Measurements from ENCODE around the gene TBPL2.
"Not testable (repeated sequence)": the region's sequence is repeated elsewhere in the genome, so short reads cannot be mapped to it uniquely, and the experiment has no call there.

Gene TBPL2

DNA sequence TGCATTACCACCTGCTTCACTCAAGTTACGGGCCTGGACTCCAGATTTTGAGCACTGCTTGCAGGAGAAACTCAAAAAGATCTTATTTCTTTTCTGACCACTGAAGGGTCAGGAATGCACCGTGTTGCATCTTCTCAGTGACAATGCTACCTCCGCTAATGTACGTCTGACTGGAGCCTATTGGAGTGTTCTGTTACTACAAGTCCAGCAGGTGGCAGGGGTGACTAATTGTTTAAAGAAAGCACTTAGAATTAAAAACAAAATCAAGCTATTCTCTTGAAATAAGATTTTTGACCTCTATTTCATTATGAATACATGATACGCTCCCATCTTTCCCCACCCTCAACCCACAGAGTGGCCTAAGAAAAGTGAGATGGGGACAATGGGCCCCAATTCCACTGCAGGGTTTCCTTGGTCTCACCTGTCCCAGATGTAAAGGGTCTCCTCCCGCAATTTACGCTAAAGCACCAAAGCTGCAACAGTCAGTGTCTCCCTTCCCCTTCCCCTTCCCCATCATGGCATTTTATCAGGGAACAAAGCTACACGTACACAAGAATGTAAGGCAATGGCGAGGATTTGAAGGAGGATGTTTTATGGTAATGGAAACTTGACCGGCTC lies 2.2 kb downstream of the TBPL2 start:
- peak; percentile 68 for DNase-seq (ENCODE audit: low spot score)

DNA sequence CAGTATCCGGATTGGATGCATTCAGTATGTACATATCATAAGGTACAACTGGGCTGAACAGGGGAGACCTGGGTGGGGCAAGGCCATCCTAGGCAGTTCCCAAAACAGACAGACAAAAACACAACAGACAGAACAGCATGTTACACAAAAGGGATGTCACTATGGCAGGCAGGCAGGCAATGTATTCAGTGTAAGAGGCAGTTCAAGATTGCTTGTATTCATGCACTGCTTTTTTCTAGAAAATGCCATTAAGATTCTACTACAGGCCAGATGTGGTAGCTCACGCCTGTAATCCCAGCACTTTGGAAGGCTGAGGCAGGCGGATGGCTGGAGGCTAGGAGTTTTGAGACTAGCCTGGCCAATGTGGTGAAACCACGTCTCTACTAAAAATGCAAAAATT lies 3.5 kb downstream of the TBPL2 start:
- DNase-seq (ENCODE audit: low spot score), result no peak

DNA sequence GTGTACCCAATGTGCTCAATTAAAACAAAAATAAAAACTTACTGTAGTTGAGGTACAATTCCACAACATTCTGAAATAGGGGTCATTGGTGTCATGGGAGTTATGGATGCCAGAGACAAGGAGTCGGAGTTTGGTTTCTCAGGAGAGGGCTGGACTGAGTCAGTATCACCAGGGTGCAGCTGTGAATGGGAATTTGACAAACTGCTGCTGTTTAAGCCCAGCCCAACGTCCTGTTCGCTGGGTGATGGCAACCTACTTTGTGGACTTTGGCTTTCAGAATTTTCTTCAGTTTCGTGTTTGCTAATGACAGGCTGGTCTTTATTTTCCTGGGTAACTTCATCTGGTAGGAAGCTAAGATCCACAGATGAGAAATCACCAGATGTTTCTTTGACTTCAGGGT lies 3.9 kb downstream of the TBPL2 start:
- no peak for DNase-seq (ENCODE audit: low spot score)

DNA sequence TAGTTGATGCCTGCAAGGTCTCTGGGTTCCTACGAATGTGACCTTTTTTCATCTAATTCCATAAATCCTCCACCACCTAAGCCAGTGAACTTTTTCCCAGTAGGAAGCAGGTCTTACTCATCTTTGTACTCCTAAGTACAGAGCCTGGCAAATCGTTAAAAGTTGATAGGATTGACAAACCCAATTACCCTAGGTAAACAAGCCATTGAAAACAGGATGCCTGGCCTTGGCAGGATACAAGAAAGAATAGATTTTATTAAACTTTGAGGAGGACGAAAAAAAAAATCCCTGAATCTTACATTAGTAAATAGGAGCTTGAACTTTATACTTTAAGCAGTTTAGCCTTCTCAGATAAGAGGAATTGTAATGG lies 5.6 kb downstream of the TBPL2 start:
- DNase-seq (ENCODE audit: low spot score), result no peak

DNA sequence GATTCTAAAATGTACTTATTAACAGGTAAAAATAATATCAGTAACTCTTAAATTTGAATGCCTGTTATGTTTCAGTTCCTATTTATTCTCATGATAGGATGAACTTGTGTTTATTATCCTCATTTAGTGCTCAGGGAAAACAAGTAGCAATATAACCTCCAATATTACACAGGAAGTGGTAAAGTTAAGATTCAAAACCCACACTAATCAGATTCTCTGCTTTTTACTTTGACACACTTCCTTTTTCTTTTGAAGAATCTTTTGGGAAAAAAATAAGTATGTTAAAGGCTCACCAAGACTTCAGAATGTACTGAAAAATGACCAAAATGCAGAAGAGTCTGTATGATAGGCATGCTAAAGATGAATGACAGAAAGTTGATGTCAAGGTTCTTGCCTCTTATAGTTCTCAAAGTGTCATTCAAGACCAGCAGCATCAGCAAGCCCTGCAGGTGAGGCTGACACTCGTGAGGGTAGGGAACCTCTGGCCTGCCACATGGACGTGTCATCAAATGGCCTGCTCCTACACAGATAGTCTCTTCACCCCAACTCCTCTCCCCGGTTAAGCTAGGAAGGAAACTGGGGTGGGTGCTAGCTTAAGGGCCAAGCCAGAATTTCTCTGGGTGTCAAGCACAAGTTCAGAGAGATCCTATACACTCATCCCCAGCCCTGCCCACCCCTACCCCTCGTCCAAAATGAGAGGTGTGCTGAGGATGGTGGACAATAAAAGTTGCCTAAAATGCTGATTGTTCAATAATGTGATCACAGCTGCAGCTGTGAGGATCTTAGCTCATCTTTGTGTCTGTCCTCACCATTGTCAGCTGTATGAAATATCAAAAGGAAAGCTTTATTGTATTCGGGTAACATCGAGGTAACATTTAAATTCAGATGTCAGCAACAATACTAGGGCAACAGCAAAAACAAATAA lies 6.3 kb downstream of the TBPL2 start:
- no peak for DNase-seq (ENCODE audit: low spot score)

DNA sequence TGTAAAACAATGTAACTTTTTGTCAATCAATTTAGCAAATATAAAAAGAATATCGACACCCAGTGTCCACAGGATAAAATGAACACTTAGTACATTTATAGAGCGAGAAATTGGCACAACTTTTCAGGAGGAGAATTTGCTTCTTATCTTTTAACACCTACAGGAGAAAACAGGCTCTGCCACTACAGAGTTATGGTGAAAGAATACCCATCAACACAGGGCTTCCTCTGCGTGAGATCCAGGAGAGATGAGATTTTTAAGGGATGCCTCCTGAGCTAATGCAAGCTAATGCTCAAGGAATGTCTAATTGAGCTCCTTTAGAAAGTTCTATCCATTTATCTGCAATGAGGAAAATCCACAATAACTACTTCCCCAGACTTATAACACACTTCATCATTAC lies 7.8 kb downstream of the TBPL2 start:
- no peak for DNase-seq (ENCODE audit: low spot score)

DNA sequence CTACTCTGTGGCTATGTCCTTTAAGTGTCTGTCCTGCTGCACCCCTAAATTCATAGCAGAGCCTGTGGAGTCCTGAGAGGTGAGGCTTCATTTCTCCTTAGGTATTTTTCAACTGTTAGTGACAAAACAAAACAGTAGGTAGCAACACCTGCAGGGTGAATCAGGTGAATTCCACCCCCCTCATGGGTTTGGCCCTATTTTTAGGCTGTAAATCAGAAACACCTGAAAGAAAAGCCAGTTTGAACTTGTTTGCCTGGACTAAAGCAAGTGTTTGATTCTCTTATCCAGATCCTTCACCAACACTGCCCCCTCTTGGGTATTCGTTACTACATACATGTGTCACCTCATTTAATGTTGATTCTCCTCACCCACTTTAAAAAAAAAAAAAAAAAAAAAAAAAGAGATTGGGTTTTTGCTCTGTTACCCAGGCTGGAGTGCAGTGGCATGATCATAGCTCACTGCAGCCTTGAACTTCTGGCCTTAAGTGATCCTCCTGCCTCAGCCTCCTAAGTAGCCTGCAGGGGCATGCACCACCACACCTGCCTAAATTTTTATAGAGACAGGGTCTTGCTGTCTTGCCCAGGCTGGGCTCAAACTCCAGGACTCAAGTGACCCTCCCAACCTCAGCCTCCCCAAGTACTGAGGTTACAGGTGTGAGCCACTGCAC lies 10.3 kb downstream of the TBPL2 start:
- peak; percentile 79 for DNase-seq (ENCODE audit: low spot score)

DNA sequence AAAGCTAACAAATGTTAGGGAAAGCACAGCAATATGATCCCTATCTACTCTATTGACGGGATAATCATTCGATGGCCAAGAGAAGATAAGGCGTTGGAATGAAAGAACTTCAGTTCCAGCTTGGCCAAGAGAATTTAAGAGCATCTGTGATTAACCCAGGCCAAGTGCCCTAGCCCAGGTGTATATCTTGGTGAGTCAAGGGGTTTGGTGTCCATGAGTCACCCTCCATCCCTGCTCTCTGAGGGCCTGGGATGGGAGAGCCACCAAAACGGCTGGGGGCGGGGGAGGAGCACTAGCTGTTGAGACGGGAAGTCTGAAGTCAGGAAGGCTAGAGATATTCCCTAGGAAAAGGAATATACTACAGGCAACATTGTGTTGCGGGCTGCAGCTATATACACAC lies 13.0 kb downstream of the TBPL2 start:
- peak; percentile 82 for DNase-seq (ENCODE audit: low spot score)

DNA sequence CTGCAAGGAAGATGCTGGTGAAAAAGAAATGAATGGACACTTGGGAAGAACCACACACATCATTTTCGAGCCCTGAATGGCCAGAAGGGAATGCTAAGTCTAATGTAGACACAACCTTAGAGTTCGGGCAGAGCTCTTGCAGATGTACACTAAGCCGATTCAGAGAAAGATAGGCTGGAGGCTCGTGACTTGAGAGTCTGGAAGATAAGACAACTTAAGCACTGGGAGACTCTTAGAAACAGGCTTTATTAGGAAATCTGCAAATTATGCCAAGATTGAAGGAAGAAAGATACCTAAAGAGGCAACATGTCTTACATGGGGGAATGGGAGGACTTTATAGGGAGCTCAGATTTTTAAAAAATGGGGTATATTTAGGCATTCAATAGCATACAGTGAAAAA lies 13.5 kb downstream of the TBPL2 start:
- no peak for DNase-seq (ENCODE audit: low spot score)

DNA sequence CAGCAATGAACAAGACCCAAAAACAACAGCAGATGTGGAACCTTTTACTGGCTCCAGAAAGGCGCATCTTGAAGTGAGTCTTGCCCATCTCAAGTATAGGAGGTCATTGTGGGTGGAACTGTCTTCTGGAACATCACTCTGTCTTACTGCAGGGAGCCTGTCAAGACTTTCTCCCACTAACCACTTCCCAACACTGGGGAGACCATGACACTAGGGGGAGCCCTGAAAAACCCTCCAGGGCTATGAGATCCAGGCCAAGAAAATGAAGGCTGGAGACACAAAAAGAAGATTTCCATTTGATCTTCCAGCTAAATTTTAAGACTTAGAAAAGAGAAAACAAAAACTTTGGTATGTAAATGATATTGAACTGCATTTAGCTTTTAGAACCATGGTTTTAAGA lies 15.3 kb downstream of the TBPL2 start:
- no peak for DNase-seq (ENCODE audit: low spot score)

DNA sequence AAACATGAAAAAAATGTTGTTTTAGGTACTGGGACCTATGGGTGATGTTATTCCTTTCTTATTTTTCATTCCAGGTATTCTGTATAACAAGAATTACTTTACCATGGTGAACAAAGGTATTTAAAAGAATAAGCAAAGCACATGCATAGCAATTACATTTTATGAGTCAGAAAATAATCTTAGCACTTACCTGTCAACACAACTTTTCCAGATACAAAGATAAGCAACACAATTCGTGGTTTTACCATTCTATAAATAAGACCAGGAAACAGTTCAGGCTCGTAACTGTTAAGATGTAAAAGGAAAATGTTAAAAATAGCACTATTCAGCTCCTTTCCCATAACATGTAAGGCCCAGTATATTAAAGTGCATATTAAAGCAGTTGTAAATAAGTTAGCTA lies 16.4 kb downstream of the TBPL2 start:
- no peak for DNase-seq (ENCODE audit: low spot score)

DNA sequence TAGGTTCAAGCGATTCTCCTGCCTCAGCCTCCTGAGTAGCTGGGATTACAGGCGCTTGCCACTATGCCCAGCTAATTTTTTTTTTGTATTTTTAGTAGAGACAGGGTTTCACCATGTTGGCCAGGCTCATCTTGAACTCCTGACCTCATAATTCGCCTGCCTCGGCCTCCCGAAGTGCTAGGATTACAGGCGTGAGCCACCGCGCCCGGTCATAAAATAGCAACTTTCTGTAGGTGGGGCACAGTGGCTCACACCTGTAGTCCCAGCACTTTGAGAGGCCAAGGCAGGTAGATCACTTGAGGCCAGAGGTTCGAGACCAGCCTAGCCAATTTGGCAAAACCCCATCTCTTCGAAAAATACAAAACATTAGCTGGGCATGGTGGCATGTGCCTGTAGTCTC lies 18.1 kb downstream of the TBPL2 start:
- not testable (repeated sequence) for DNase-seq (ENCODE audit: low spot score)

DNA sequence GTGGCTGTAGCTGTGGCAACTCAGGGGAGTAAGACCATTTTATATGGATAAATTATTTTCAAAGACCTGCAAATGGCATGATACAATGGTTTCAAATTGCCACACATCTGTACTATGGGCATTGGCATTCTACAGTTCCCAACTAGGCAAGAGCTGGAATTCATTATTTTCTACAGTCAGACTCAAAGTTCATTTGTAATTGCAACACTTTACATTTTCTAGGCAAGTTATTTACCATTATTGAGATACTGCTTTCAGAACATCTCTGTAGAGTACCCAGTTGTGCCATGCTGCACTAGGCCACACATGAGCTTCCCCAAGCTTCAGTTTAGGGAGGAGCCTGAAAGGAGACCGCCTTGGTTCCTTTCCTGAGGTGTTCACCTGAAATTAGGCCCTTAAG lies 20.8 kb downstream of the TBPL2 start:
- no peak for DNase-seq (ENCODE audit: low spot score)

DNA sequence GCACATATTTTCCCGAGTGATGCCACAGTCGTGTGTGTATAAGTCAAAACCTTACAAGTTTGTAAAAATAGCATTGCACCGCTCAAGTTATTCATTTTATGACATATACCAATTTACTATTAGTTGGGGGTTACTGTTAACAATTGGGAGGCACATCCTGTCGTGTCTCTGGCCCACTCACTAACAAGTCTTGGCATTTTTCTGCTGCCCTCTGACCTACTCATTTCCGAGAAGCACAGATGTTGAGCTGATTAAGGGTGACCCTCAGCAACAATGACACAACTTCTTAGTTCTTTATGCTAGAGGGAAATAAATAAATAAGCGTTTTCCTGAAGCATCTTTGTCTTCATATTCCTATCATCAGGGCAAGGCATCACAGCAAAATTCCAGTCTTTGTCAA lies 22.0 kb downstream of the TBPL2 start:
- no peak for DNase-seq (ENCODE audit: low spot score)

DNA sequence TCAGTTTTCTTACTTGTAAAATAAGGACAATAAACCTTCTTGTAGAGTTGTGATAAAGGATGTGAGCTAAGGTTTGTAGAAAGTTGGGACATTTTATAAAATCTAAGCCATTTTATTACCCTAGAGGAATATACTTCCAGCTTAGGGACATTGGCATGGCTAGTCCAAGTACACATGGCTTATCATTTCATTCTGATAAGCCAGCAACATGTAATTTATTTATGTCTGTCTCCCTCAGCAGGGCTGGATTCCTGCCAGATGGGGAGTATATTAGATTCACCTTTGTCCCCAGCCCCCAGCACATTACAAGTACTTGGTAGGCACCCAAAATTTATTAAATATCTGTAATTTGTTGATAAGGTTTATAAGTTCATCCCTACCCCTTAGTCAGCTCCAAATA lies 22.5 kb downstream of the TBPL2 start:
- no peak for DNase-seq (ENCODE audit: low spot score)

DNA sequence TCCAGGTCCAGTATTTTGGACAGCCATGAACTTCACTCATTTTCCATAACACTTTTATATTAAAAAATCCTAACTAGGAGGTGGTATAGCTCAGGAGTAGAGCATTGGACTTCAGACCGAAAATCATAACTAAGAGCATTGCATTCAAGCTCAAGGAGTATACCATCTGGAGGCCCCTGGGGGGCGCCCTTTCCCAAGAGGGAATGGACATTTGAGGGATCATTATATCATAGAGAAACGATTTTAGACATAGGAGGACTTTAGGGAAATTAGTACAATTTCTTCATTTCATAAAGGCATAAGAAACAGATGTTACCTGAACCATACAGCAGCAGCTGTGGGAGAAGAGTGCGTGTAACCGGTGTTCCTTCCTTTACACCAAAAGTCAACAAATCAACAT lies 23.6 kb downstream of the TBPL2 start:
- DNase-seq (ENCODE audit: low spot score), result peak; percentile 26

DNA sequence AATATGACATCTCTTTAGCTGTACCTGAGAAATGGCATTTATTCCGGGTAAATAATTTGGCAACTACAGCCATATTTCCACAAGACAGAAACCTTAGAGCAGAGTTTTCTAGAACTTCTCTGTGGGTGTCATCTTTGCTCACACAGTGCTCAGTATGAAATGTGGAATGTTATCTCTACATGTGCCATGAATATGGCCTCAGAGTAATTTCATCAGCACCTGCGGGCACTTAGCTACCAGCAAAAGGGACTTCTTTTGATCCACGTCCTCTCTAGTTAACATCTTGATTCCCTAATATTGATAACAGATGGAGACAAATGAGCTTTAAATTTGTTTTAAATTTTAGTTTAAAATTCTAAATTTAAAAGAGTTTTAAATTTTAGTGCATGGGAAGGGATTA lies 25.9 kb downstream of the TBPL2 start:
- no peak for DNase-seq (ENCODE audit: low spot score)

DNA sequence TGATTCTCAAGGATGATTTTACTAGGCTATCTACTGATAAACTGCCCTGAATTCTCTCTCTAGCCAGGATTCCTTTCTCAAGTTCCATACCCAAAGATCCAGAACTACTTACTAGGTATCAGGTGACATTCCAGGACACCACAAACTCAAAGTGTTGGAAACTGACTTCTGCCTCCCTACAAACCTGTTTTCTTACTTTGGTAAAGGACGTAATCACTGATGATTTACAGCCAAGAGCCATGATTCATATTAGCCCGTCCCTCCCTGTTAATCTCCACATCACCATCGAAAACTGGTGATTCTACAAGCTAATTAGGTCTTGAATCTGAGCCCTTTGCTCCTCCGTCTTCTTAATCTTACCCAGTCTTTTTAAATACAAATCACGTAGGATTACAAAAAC lies 27.7 kb downstream of the TBPL2 start:
- peak; percentile 61 for DNase-seq (ENCODE audit: low spot score)

DNA sequence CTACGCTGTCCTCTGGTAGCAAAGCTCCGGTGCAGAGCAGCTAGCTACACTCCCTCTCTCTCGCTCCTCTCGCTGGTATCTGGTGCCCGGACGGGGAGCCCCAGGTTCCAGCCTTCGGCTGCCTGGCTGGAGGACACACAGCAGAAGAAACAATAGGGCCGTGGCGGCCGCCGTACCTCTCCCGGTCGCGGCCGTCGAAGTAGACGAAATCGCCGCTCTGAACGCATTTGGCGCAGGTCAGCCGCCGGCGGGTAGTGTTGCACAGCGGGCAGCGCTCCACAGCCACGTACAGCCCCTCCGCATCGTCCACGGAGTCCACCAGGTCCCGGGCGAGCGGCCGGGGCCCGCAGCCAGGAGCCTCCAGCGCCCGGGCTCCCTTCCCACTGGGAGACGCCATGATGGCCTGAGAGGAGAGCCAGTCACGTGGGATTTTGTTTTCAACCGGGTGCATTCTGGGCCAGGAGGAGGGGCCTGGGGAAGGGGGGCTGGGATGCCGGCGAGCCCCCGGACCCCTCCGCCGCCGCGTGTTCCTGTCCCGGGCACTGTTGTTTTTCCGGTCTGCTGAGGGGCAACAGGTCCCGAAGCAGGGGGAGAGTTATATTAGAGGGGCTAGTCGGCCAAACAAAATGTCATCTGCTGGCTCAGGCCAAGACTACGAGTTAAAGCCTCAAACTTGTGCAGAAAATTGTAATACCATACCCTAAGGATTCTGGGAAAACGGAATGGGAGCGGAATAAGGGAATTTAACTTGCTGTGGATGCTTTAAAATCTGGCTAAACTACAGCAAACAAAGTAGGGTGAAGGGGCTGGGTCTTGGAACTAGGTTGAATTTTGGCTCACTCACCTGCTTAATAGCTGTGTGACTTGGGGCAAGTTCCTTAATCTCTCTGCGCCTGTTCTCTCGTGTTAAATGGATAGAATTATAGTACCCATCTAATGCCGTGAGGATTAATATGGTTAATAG lies 28.7 kb downstream of the TBPL2 start, which contains the start of gene ATG14:
Gene ATG14 (minus strand): TSS at position 405 of the 964 bp plus-strand sequence. CDS start 8 bp downstream, at position 397.
- peak; percentile 80 for DNase-seq (ENCODE audit: low spot score)

DNA sequence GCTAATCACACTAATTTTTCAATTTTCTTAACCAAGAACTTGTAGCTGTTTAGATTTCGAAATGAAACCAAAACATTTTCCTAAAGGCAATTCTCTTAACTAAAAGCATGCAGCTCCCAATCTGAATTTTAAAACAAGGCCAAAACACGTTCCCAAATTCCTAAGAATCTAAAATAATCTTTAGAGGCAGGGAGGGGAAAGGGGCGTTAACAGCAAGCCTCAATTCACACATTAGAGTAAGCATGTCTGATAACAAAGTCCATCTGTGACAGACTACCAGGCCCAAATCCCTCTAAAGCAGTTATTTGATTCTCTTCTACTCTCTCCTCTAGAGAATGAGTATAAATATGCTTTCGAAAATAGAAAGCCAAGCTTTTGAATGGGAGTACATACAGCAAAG lies 29.5 kb downstream of the TBPL2 start:
- DNase-seq (ENCODE audit: low spot score), result no peak

DNA sequence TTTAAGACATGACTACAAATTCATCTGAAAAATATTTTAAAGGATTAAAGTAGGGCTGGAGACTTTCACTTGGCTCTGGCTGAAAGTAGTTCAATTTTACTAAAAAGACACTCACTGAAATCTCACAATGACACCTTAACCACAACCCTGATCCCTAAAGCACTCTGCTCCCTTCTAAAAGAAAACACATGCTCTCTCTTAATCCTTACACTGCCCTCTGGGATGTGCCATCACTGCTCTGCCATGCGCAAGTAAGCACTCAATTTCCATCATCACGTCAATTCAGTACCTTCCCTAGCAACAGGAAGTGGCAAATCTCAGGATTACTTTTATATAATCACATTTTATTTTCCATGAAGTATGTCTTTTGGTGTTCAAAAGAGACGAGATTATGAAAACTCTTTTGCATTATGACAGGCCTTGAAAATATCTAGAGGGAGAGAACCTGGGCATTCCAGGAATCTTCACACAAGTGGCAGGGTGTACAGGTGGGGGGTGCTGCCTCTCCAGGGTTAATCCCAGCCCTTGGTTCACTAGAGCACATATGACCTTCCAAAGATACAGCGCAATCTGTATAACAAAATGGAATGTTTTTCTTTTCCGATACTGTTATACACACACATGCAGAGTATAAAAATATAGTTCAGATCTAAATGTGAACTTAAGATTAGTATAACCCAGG lies 36.1 kb downstream of the TBPL2 start:
- no peak for DNase-seq (ENCODE audit: low spot score)

Measured in kidney tubule cell (primary cell).